T-helper 17 cell (primary cell): Measurements from ENCODE around the gene ZNF311. TPM values are rescaled to one million over a fixed set of nuclear protein-coding genes. Genes with fewer than 3 reads are reported as not detected.

ENCODE experiments used
- ATAC-seq: fragments of 150-1000 bp; cut with Tn5 transposase; 2 replicates; pipeline ENCODE4 v1.10.0; 2021; ENCODE audit warnings: mild to moderate bottlenecking, moderate library complexity
- DNase-seq, 3 donors: peaks; one replicate each; pipeline versions ENCODE4 v3.0.0 to v3.0.0-alpha.2; 2020 to 2021
- H3K9me3 ChIP-seq: one replicate; pipeline ENCODE4 v1.7.0; 2013; ENCODE audit warnings: low read length, mild to moderate bottlenecking; ENCODE audit not compliant: control insufficient read depth, poor library complexity, severe bottlenecking
- H3K27ac Mint-ChIP-seq: one replicate; pipeline ENCODE4 v1.8.0; 2022; ENCODE audit warnings: mild to moderate bottlenecking, moderate library complexity, mixed read lengths
- H3K27me3 Mint-ChIP-seq: one replicate; pipeline ENCODE4 v1.8.0; 2022; ENCODE audit warnings: mixed read lengths
- H3K36me3 Mint-ChIP-seq: one replicate; pipeline ENCODE4 v1.8.0; 2022; ENCODE audit warnings: low read depth, mixed read lengths
- H3K4me1 Mint-ChIP-seq: one replicate; pipeline ENCODE4 v1.8.0; 2022; ENCODE audit warnings: mild to moderate bottlenecking, mixed read lengths
- H3K4me3 Mint-ChIP-seq: one replicate; pipeline ENCODE4 v1.8.0; 2022; ENCODE audit warnings: mild to moderate bottlenecking, moderate library complexity, mixed read lengths
- total RNA-seq, 4 donors: library from RNA in 2 of 4; stranded (reverse) in 2 of 4; gene quantifications; one replicate each; pipeline ENCODE4 v1.2.3 and lab custom pipeline; 2022 to 2026

Gene ZNF311
- total RNA-seq, 2 donors from 2014 or later: 0.10 to 0.40 TPM

- H3K4me1 Mint-ChIP-seq: peaks cover 20% of the 10 kb centered on the region
- no peak overlapping the region for H3K27ac Mint-ChIP-seq
- DNase-seq (no peak), ATAC-seq (no peak)
- H3K36me3 Mint-ChIP-seq: peaks cover 2% of the 10 kb centered on the region
- H3K4me3 Mint-ChIP-seq: no peak overlapping the region
- H3K27me3 Mint-ChIP-seq: peaks cover 4% of the 10 kb centered on the region
- no peaks in the 10 kb centered on the region for H3K9me3 ChIP-seq
These were observed 4.2 kb upstream of the ZNF311 start for GRCh38 chr6:29009358-29009757.

- Mint-ChIP-seq H3K4me3 (no peak overlapping the region), H3K27me3 (peaks cover 4% of the 10 kb centered on the region), H3K27ac (no peak overlapping the region), H3K36me3 (peaks cover 2% of the 10 kb centered on the region), H3K4me1 (peaks cover 23% of the 10 kb centered on the region)
- H3K9me3 ChIP-seq: no peaks in the 10 kb centered on the region
- ATAC-seq (no peak), DNase-seq (no peak)
These were observed 3.0 kb upstream of the ZNF311 start for GRCh38 chr6:29008089-29008488.

GRCh38 chr6:28996844-28997510, 8.1 kb downstream of the ZNF311 start:
- no peak for DNase-seq
- Mint-ChIP-seq H3K4me1 (peaks cover 2% of the 10 kb centered on the region), H3K27me3 (peaks cover 7% of the 10 kb centered on the region), H3K36me3 (no peaks in the 10 kb centered on the region), H3K4me3 (no peak overlapping the region), H3K27ac (no peak overlapping the region)
- no peak for ATAC-seq
- no peaks in the 10 kb centered on the region for H3K9me3 ChIP-seq

DNA sequence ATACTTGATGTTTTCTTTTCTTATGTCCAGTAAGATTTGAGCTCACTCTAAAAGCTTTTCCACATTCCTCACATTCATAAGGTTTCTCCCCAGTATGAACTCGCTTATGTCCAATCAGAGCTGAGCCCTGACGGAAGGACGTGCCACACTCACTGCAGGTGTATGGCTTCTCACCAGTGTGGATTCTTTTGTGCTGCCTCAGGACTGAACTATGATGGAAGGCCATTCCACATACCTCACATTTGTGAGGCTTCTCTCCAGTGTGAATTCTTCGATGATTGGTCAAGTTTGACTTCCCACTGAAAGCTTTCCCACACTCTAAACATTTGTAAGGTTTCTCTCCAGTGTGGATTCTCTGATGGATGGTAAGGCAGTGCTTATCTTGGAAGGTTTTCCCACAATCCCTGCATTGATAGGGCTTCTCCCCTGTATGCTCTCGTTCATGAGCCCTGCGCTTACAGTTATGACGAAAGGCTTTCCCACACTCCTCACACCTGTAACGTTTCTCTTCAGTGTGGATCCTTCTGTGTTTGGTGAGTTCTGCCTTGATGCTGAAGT, 9.9 kb downstream of the ZNF311 start:
- H3K27me3 Mint-ChIP-seq: peaks cover 7% of the 10 kb centered on the region
- H3K36me3 Mint-ChIP-seq: no peaks in the 10 kb centered on the region
- no peaks in the 10 kb centered on the region for H3K9me3 ChIP-seq
- ATAC-seq (no peak), DNase-seq (no peak)
- no peak overlapping the region for H3K4me3 Mint-ChIP-seq
- peaks cover 2% of the 10 kb centered on the region for H3K4me1 Mint-ChIP-seq
- no peak overlapping the region for H3K27ac Mint-ChIP-seq

GRCh38 chr6:28988536-28989311, 16.4 kb downstream of the ZNF311 start:
- Mint-ChIP-seq H3K27me3 (no peaks in the 10 kb centered on the region), H3K4me1 (peaks cover 8% of the 10 kb centered on the region), H3K27ac (peak overlapping the region; percentile 39), H3K4me3 (peak overlapping the region; percentile 82), H3K36me3 (no peaks in the 10 kb centered on the region)
- H3K9me3 ChIP-seq: no peaks in the 10 kb centered on the region
- DNase-seq (peak; percentile 34 to 68 (median 59)), ATAC-seq (peak; percentile 89)

- ATAC-seq (no peak), DNase-seq (no peak)
- peak overlapping the region; percentile 62 for H3K27ac Mint-ChIP-seq
- H3K27me3 Mint-ChIP-seq: peaks cover 6% of the 10 kb centered on the region
- peaks cover 26% of the 10 kb centered on the region for H3K4me1 Mint-ChIP-seq
- H3K36me3 Mint-ChIP-seq: peaks cover 2% of the 10 kb centered on the region
- H3K4me3 Mint-ChIP-seq: peak overlapping the region; percentile 78
- H3K9me3 ChIP-seq: no peaks in the 10 kb centered on the region
These were observed 19.5 kb downstream of the ZNF311 start for GRCh38 chr6:28985462-28986164.

DNA sequence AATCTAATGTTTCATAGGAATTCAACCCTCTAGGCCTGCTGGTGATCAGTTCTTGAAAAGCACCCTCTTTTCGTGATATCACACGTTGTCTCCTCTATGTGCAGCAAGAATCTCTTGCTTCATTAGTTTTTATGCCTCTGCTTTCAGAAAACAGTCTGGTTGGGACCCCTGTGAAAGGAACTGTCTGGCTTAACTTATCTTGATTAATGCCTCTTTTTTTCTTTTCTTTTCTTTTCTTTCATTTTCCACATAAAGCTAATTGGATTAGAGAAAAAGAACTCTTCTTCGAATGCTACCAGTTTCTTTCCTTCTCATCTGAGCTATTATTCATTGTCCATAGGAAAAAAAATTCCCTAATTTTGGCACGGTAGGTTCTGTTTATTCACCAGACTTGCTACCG, 21.3 kb downstream of the ZNF311 start:
- ATAC-seq (no peak), DNase-seq (no peak)
- H3K27ac Mint-ChIP-seq: peak overlapping the region; percentile 96
- H3K27me3 Mint-ChIP-seq: peaks cover 6% of the 10 kb centered on the region
- peak overlapping the region; percentile 63 for H3K4me3 Mint-ChIP-seq
- H3K9me3 ChIP-seq: no peaks in the 10 kb centered on the region
- H3K4me1 Mint-ChIP-seq: peaks cover 31% of the 10 kb centered on the region
- peaks cover 5% of the 10 kb centered on the region for H3K36me3 Mint-ChIP-seq

- no peaks in the 10 kb centered on the region for H3K9me3 ChIP-seq
- DNase-seq (no peak), ATAC-seq (peak; percentile 48)
- peak overlapping the region; percentile 88 for H3K4me3 Mint-ChIP-seq
- H3K27me3 Mint-ChIP-seq: peaks cover 15% of the 10 kb centered on the region
- peaks cover 31% of the 10 kb centered on the region for H3K4me1 Mint-ChIP-seq
- peaks cover 7% of the 10 kb centered on the region for H3K36me3 Mint-ChIP-seq
- peak overlapping the region; percentile 96 for H3K27ac Mint-ChIP-seq
These were observed 22.4 kb downstream of the ZNF311 start for GRCh38 chr6:28982476-28983266.

- Mint-ChIP-seq H3K27me3 (peaks cover 21% of the 10 kb centered on the region), H3K4me3 (peak overlapping the region; percentile 88), H3K27ac (peak overlapping the region; percentile 96), H3K36me3 (peaks cover 7% of the 10 kb centered on the region), H3K4me1 (peaks cover 35% of the 10 kb centered on the region)
- H3K9me3 ChIP-seq: no peaks in the 10 kb centered on the region
- DNase-seq (peak; percentile 28 to 56 (median 51)), ATAC-seq (peak; percentile 73)
These were observed 23.2 kb downstream of the ZNF311 start for GRCh38 chr6:28981833-28982475.

- DNase-seq: peak; percentile 36 to 74 (median 54)
- Mint-ChIP-seq H3K27ac (peak overlapping the region; percentile 96), H3K4me3 (peak overlapping the region; percentile 88), H3K36me3 (peaks cover 9% of the 10 kb centered on the region), H3K4me1 (peaks cover 41% of the 10 kb centered on the region), H3K27me3 (peaks cover 26% of the 10 kb centered on the region)
- peak; percentile 64 for ATAC-seq
- no peaks in the 10 kb centered on the region for H3K9me3 ChIP-seq
These were observed 23.7 kb downstream of the ZNF311 start for GRCh38 chr6:28981431-28981832.

DNA sequence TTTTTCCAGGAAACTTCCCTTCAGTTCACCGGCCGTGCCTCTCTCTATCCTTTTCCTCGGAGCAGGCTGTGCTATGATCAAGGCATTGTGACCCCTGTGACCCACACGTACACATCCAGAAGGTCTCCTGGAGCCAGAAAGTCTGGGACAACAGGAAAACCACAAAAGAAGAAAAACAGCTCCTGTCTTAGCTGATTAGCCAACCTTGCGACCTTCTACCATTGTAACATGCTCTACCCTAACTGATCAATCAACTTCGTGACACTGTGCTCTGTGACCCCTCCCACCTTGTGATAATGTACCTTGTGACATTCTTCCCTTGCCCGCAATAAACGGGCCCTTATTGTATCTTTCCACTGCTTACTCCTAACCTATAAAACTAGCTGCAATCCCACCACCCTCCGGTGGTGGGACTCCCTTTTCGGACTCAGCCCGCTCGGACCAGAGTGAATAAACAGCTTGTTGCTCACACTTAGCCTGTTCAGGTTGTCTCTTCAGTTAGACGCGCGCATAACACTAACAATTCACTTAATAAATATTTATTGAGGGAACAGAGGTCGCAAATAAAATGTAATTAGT, 24.2 kb downstream of the ZNF311 start:
- H3K27me3 Mint-ChIP-seq: peaks cover 28% of the 10 kb centered on the region
- peak overlapping the region; percentile 88 for H3K4me3 Mint-ChIP-seq
- H3K36me3 Mint-ChIP-seq: peaks cover 9% of the 10 kb centered on the region
- H3K4me1 Mint-ChIP-seq: peaks cover 41% of the 10 kb centered on the region
- ATAC-seq (peak; percentile 58), DNase-seq (peak in 1 of 3 donors; percentile 25)
- H3K27ac Mint-ChIP-seq: peak overlapping the region; percentile 96
- H3K9me3 ChIP-seq: no peaks in the 10 kb centered on the region
